GM23338 (cell line): Measurements from ENCODE around the gene VPS37C. TPM values are rescaled to one million over a fixed set of nuclear protein-coding genes. Genes with fewer than 3 reads are reported as not detected.

Source experiments
- CREB1 ChIP-seq: fragments of 250-450 bp; sonication (Bioruptor Pico); IDR thresholded peaks from 2 replicates; pipeline ENCODE4 v1.5.0; 2020; ENCODE audit warnings: low read depth, mild to moderate bottlenecking, moderate library complexity
- EZH2phosphoT487 ChIP-seq: fragments of 200-600 bp; sonication (generic); IDR thresholded peaks from one replicate; pipeline ENCODE4 v1.8.1; 2018; ENCODE audit warnings: antibody characterized with exemption; ENCODE audit not compliant: unreplicated experiment
- POLR2AphosphoS5 ChIP-seq: IDR thresholded peaks from 2 replicates; pipeline ENCODE4 v1.6.1; 2016; ENCODE audit warnings: antibody characterized with exemption, low read depth
- REST ChIP-seq: IDR thresholded peaks from one replicate; pipeline ENCODE4 v1.6.1; 2018; ENCODE audit warnings: antibody characterized with exemption; ENCODE audit not compliant: unreplicated experiment
- STAT1 ChIP-seq: IDR thresholded peaks from one replicate; pipeline ENCODE4 v1.6.1; 2016; ENCODE audit warnings: antibody characterized with exemption; ENCODE audit not compliant: unreplicated experiment
- ZNF462 ChIP-seq: fragments of 250-450 bp; sonication (Bioruptor Pico); IDR thresholded peaks from 2 replicates; pipeline ENCODE4 v1.5.0; 2020; ENCODE audit warnings: mild to moderate bottlenecking, moderate library complexity
- polyA plus RNA-seq: library from polyadenylated mRNA; unstranded; fragments of >200 nt; fragmentation: Nextera tagmentation; extraction: Ambion mirVana; gene quantifications from 2 replicates; pipeline ENCODE4 v1.2.1, GENCODE V29; 2016
- total RNA-seq: library from RNA; depleted of rRNA; stranded (reverse); fragments of >200 nt; shearing (Covaris generic); gene quantifications from 2 replicates; pipeline ENCODE4 v1.2.3, GENCODE V29; 2014

Gene VPS37C
- total and polyA plus RNA-seq, 2 experiments from 2014 or later = 8.8 to 19.4 TPM

GRCh38 chr11:61163714-61164605 lies 2.7 kb upstream of the VPS37C start (continued):
- no peak for TF ChIP-seq ZNF462
- TF ChIP-seq STAT1 = no peak
- no peak for TF ChIP-seq REST
- no peak for TF ChIP-seq CREB1 (CRISPR knock-in tag)
- TF ChIP-seq EZH2phosphoT487 = no peak
- TF ChIP-seq POLR2AphosphoS5 = no peak
